SK-N-SH (cell line): ENCODE measurements around the gene FAM3B. TPM values are rescaled to one million over a fixed set of nuclear protein-coding genes. Genes with fewer than 3 reads are reported as not detected.

Experiments used
- CTCF ChIA-PET: fragments of 300-600, 350-600 bp; formaldehyde crosslinking; extraction: SDS; loops from one replicate; lab custom pipeline; 2021; lab: Yijun Ruan, JAX
- POLR2A ChIA-PET: fragments of 350-600 bp; sonication (Branson Sonifier 250); formaldehyde crosslinking; extraction: SDS; loops from one replicate; lab custom pipeline; 2020; ENCODE audit warnings: antibody characterized with exemption, inconsistent platforms; lab: Yijun Ruan, JAX
- DNase-seq: peaks from one replicate; pipeline ENCODE4 v3.0.0; 2012
- H2AFZ ChIP-seq: fragments of 200-600 bp; sonication (generic); 2 replicates; pipeline ENCODE4 v1.8.1; 2016; ENCODE audit warnings: antibody characterized with exemption, mild to moderate bottlenecking, low read depth
- H3F3A ChIP-seq: fragments of 200-600 bp; sonication (generic); replicated peaks from 2 replicates; pipeline ENCODE3; 2016; ENCODE audit warnings: antibody characterized with exemption, mild to moderate bottlenecking; ENCODE audit not compliant: insufficient read depth
- H3K27ac ChIP-seq, 2 experiments: fragments of 200-500 bp in 1 of 2; fragments of 200-600 bp in 1 of 2; sonication (Bioruptor generic) in 1 of 2; sonication (generic), shearing (Covaris generic) in 1 of 2; 2 replicates each; pipeline versions ENCODE4 v1.5.1 to v1.6.1; 2014 to 2016; ENCODE audit warnings: low read depth in 2 of 2, inconsistent platforms in 1 of 2, low read length in 1 of 2, mild to moderate bottlenecking in 1 of 2, mixed read lengths in 1 of 2
- H3K27me3 ChIP-seq: fragments of 200-600 bp; sonication (generic), shearing (Covaris generic); 2 replicates; pipeline ENCODE4 v1.6.1; 2016; ENCODE audit warnings: mixed run types; ENCODE audit not compliant: insufficient read depth
- H3K36me3 ChIP-seq, 2 experiments: fragments of 200-500 bp in 1 of 2; fragments of 200-600 bp in 1 of 2; sonication (Bioruptor generic) in 1 of 2; sonication (generic) in 1 of 2; replicated peaks in 1 of 2; 2 replicates each; pipeline versions ENCODE3 to v1.5.1; 2014 to 2016; ENCODE audit warnings: low read length in 1 of 2, mild to moderate bottlenecking in 1 of 2; ENCODE audit not compliant: insufficient read depth in 2 of 2, control insufficient read depth in 1 of 2
- H3K4me1 ChIP-seq, 2 experiments: fragments of 200-500 bp in 1 of 2; fragments of 200-600 bp in 1 of 2; sonication (Bioruptor generic) in 1 of 2; sonication (generic), shearing (Covaris generic) in 1 of 2; 2 replicates each; pipeline versions ENCODE4 v1.5.1 to v1.6.1; 2014 to 2016; ENCODE audit warnings: low read depth in 1 of 2, low read length in 1 of 2, mixed run types in 1 of 2; ENCODE audit not compliant: insufficient read depth in 2 of 2, control insufficient read depth in 1 of 2
- H3K4me2 ChIP-seq: fragments of 200-600 bp; sonication (generic), shearing (Covaris generic); 2 replicates; pipeline ENCODE4 v1.6.1; 2017; ENCODE audit warnings: mixed run types
- H3K4me3 ChIP-seq, 2 experiments: fragments of 200-500 bp in 1 of 2; fragments of 200-600 bp in 1 of 2; sonication (Bioruptor generic) in 1 of 2; sonication (generic), shearing (Covaris generic) in 1 of 2; 2 replicates each; pipeline versions ENCODE4 v1.5.1 to v1.8.1; 2014 to 2016; ENCODE audit warnings: low read depth in 2 of 2, inconsistent platforms in 1 of 2, low read length in 1 of 2, mild to moderate bottlenecking in 1 of 2, mixed read lengths in 1 of 2, moderate library complexity in 1 of 2
- H3K79me2 ChIP-seq: fragments of 200-600 bp; sonication (generic); 2 replicates; pipeline ENCODE4 v1.8.1; 2017; ENCODE audit warnings: mild to moderate bottlenecking; ENCODE audit not compliant: insufficient read depth
- H3K9ac ChIP-seq: fragments of 200-600 bp; sonication (generic); 2 replicates; pipeline ENCODE4 v1.6.1; 2017; ENCODE audit warnings: mixed run types
- H3K9me2 ChIP-seq: fragments of 200-600 bp; sonication (generic); 2 replicates; pipeline ENCODE4 v1.6.1; 2017; ENCODE audit warnings: mixed run types
- H3K9me3 ChIP-seq: fragments of 200-600 bp; sonication (generic); 2 replicates; pipeline ENCODE4 v1.6.1; 2017; ENCODE audit warnings: mixed run types, mild to moderate bottlenecking, moderate library complexity
- H4K20me1 ChIP-seq: fragments of 200-600 bp; sonication (generic); 2 replicates; pipeline ENCODE4 v1.6.1; 2017; ENCODE audit warnings: mild to moderate bottlenecking, mixed run types; ENCODE audit not compliant: insufficient read depth
- CHD2 ChIP-seq: fragments of 150-350 bp; IDR thresholded peaks from 2 replicates; pipeline ENCODE4 v1.6.1; 2018; ENCODE audit warnings: low read length; ENCODE audit not compliant: partially characterized antibody
- ELF1 ChIP-seq: IDR thresholded peaks from 2 replicates; pipeline ENCODE4 v1.4.0; 2012
- EZH2phosphoT487 ChIP-seq: fragments of 200-600 bp; sonication (generic); IDR thresholded peaks from 2 replicates; pipeline ENCODE4 v1.6.1; 2017; ENCODE audit warnings: low read depth, mixed run types, mild to moderate bottlenecking, antibody characterized with exemption, moderate library complexity, borderline replicate concordance
- FOSL2 ChIP-seq: IDR thresholded peaks from 2 replicates; pipeline ENCODE4 v1.4.0; 2012; ENCODE audit warnings: low read depth, mild to moderate bottlenecking, moderate library complexity, borderline replicate concordance
- FOXJ3 ChIP-seq: sonication (generic); formaldehyde crosslinking; IDR thresholded peaks from 2 replicates; pipeline ENCODE4 v1.5.1; 2020; ENCODE audit warnings: mild to moderate bottlenecking, missing genetic modification reagents
- FOXM1 ChIP-seq: IDR thresholded peaks from 2 replicates; pipeline ENCODE4 v1.4.0; 2012; ENCODE audit warnings: low read depth, mild to moderate bottlenecking
- GABPA ChIP-seq: IDR thresholded peaks from 2 replicates; pipeline ENCODE4 v1.4.0; 2012; ENCODE audit warnings: low read depth, mild to moderate bottlenecking
- GATA2 ChIP-seq: sonication (generic); formaldehyde crosslinking; IDR thresholded peaks from 2 replicates; pipeline ENCODE4 v1.5.0; 2020; ENCODE audit warnings: mild to moderate bottlenecking, missing genetic modification reagents
- JUND ChIP-seq: IDR thresholded peaks from 2 replicates; pipeline ENCODE4 v1.4.0; 2012
- MEF2A ChIP-seq: IDR thresholded peaks from 2 replicates; pipeline ENCODE4 v1.4.0; 2012; ENCODE audit warnings: low read depth, borderline replicate concordance
- MXI1 ChIP-seq: IDR thresholded peaks from 2 replicates; pipeline ENCODE4 v1.6.1; 2012; ENCODE audit warnings: mild to moderate bottlenecking, low read depth, low read length, improper control_type of control experiment
- NFIC ChIP-seq: IDR thresholded peaks from 2 replicates; pipeline ENCODE4 v1.4.0; 2012; ENCODE audit warnings: borderline replicate concordance
- NRF1 ChIP-seq: IDR thresholded peaks from 2 replicates; pipeline ENCODE4 v1.6.1; 2012; ENCODE audit warnings: low read depth, mild to moderate bottlenecking, low read length
- POLR2AphosphoS5 ChIP-seq: IDR thresholded peaks from 2 replicates; pipeline ENCODE4 v1.6.1; 2012; ENCODE audit warnings: low read depth, low read length
- RCOR1 ChIP-seq: fragments of 150-350 bp; IDR thresholded peaks from 2 replicates; pipeline ENCODE4 v1.6.1; 2017; ENCODE audit warnings: antibody characterized with exemption, low read length
- RFX5 ChIP-seq: IDR thresholded peaks from 2 replicates; pipeline ENCODE4 v1.6.1; 2012; ENCODE audit warnings: mild to moderate bottlenecking, improper control_type of control experiment, low read length
- SMC3 ChIP-seq: IDR thresholded peaks from 2 replicates; pipeline ENCODE4 v1.6.1; 2012; ENCODE audit warnings: low read depth, low read length, improper control_type of control experiment
- TAF1 ChIP-seq: IDR thresholded peaks from 2 replicates; pipeline ENCODE4 v1.6.1; 2012; ENCODE audit warnings: low read depth, mild to moderate bottlenecking, low read length, moderate library complexity, borderline replicate concordance
- TEAD4 ChIP-seq: IDR thresholded peaks from 2 replicates; pipeline ENCODE4 v1.4.0; 2012; ENCODE audit warnings: mild to moderate bottlenecking, borderline replicate concordance; ENCODE audit not compliant: insufficient read depth
- YY1 ChIP-seq: IDR thresholded peaks from 2 replicates; pipeline ENCODE4 v1.4.0; 2012; ENCODE audit warnings: low read depth, mild to moderate bottlenecking
- ZBTB33 ChIP-seq: IDR thresholded peaks from 2 replicates; pipeline ENCODE4 v1.4.0; 2012; ENCODE audit warnings: low read depth, borderline replicate concordance
- WGBS: methylation state at CpG from one replicate; pipeline ENCODE4 v1.1.6; 2017; ENCODE audit warnings: low lambda C conversion rate; 5-methylcytosine and 5-hydroxymethylcytosine counted together
- polyA plus RNA-seq, 3 experiments: library from polyadenylated mRNA; depleted of rRNA; stranded (reverse); fragments of >200 nt; gene quantifications; 2 replicates each; pipeline ENCODE4 v1.2.3, GENCODE V29; 2012
- TF ChIP-seq, protein P1 (sequence below): fragments of 200-600 bp; sonication (generic); IDR thresholded peaks from 2 replicates; pipeline ENCODE4 v1.6.1; 2017; ENCODE audit warnings: antibody characterized with exemption, mild to moderate bottlenecking, moderate library complexity
- TF ChIP-seq, protein P2 (sequence below): IDR thresholded peaks from 2 replicates; pipeline ENCODE4; 2012
- TF ChIP-seq, protein P3 (sequence below): fragments of 150-350 bp; IDR thresholded peaks from 2 replicates; pipeline ENCODE4 v1.6.1; 2016; ENCODE audit warnings: mild to moderate bottlenecking, low read depth, low read length

FAM3B gene
- polyA plus RNA-seq, 1 of the 3 experiments (the other 2 are of a cell fraction) = not detected

DNA sequence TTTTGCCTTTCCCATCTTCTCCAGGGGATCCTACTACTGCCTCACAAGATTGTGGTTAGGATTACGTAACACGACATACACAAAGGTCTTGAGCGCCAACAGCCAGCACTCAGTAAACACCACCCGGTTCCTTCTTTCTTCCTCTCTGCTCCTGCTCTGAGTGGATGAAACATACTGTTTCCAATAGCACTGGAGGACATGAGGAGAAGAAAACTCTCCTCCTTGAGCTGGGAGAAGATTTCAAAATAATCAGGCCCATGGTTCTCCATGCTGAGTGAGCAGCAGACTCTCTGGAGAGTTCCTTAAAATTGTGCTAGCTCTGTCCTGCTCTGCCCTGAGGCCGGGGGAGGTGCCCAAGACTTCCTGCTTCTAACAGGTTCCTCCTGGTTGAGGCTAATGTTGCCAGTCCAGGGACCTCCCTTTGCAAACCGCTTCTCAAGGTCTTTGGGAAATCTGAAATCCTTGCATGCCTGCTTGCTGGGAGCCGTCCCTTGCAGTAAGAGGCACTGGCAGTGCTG, 80.0 kb downstream of the FAM3B start:
- WGBS = 50% methylated on average over 5 of the region's 7 CpGs
- Histone ChIP-seq H4K20me1 (no peaks in the 10 kb centered on the region), H3K36me3 (no peaks in the 10 kb centered on the region), H3K27ac (no peak overlapping the region), H3K79me2 (no peaks in the 10 kb centered on the region), H3K9ac (no peak overlapping the region), H3K27me3 (peaks cover 11% of the 10 kb centered on the region; the same call in 1 of the 2 replicates), H3K9me2 (no peaks in the 10 kb centered on the region), H3K4me1 (no peaks in the 10 kb centered on the region), H2AFZ (no peak overlapping the region), H3K9me3 (no peaks in the 10 kb centered on the region), H3K4me3 (no peak overlapping the region), H3F3A (no peaks in the 10 kb centered on the region), H3K4me2 (no peak overlapping the region)
- DNase-seq = no peak
- CTCF ChIA-PET = no interaction called here
- TF ChIP-seq TEAD4 (no peak), CHD2 (no peak), YY1 (no peak), ZBTB33 (no peak), SMC3 (no peak), RFX5 (no peak), POLR2AphosphoS5 (no peak), RCOR1 (no peak), TAF1 (no peak), NFIC (no peak), EZH2phosphoT487 (no peak)
- TF ChIP-seq, protein P1, sequence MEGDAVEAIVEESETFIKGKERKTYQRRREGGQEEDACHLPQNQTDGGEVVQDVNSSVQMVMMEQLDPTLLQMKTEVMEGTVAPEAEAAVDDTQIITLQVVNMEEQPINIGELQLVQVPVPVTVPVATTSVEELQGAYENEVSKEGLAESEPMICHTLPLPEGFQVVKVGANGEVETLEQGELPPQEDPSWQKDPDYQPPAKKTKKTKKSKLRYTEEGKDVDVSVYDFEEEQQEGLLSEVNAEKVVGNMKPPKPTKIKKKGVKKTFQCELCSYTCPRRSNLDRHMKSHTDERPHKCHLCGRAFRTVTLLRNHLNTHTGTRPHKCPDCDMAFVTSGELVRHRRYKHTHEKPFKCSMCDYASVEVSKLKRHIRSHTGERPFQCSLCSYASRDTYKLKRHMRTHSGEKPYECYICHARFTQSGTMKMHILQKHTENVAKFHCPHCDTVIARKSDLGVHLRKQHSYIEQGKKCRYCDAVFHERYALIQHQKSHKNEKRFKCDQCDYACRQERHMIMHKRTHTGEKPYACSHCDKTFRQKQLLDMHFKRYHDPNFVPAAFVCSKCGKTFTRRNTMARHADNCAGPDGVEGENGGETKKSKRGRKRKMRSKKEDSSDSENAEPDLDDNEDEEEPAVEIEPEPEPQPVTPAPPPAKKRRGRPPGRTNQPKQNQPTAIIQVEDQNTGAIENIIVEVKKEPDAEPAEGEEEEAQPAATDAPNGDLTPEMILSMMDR = no peak
- TF ChIP-seq, protein P2, sequence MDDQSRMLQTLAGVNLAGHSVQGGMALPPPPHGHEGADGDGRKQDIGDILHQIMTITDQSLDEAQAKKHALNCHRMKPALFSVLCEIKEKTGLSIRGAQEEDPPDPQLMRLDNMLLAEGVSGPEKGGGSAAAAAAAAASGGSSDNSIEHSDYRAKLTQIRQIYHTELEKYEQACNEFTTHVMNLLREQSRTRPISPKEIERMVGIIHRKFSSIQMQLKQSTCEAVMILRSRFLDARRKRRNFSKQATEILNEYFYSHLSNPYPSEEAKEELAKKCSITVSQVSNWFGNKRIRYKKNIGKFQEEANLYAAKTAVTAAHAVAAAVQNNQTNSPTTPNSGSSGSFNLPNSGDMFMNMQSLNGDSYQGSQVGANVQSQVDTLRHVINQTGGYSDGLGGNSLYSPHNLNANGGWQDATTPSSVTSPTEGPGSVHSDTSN = no peak
- POLR2A ChIA-PET = no interaction called here

- H3K9ac ChIP-seq = no peak overlapping the region
- no peaks in the 10 kb centered on the region for H3K36me3 ChIP-seq
- H3K9me3 ChIP-seq = no peaks in the 10 kb centered on the region
- no peak overlapping the region for H3K27ac ChIP-seq
- POLR2A ChIA-PET = no interaction called here
- peaks cover 11% of the 10 kb centered on the region; the same call in 1 of the 2 replicates for H3K27me3 ChIP-seq
- no peak for DNase-seq
- no peak overlapping the region for H3K4me3 ChIP-seq
- no peaks in the 10 kb centered on the region for H3K9me2 ChIP-seq
- H3K79me2 ChIP-seq = no peaks in the 10 kb centered on the region
- H4K20me1 ChIP-seq = no peaks in the 10 kb centered on the region
- H3F3A ChIP-seq = no peaks in the 10 kb centered on the region
- 25% methylated on average over 5 of the region's 7 CpGs for WGBS
- H3K4me2 ChIP-seq = no peak overlapping the region
- CTCF ChIA-PET = no interaction called here
- H2AFZ ChIP-seq = no peak overlapping the region
- H3K4me1 ChIP-seq = no peaks in the 10 kb centered on the region
- TF ChIP-seq GABPA (no peak), MEF2A (no peak), FOXJ3 (CRISPR knock-in tag) (no peak), MXI1 (no peak), FOSL2 (no peak), ELF1 (no peak), GATA2 (CRISPR knock-in tag) (no peak), FOXM1 (no peak), JUND (no peak), TEAD4 (no peak), NRF1 (no peak)
- TF ChIP-seq, protein P3, sequence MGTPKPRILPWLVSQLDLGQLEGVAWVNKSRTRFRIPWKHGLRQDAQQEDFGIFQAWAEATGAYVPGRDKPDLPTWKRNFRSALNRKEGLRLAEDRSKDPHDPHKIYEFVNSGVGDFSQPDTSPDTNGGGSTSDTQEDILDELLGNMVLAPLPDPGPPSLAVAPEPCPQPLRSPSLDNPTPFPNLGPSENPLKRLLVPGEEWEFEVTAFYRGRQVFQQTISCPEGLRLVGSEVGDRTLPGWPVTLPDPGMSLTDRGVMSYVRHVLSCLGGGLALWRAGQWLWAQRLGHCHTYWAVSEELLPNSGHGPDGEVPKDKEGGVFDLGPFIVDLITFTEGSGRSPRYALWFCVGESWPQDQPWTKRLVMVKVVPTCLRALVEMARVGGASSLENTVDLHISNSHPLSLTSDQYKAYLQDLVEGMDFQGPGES = no peak
- TF ChIP-seq, protein P2 = no peak
These were observed 80.9 kb downstream of the FAM3B start for GRCh38 chr21:41397471-41397891.
